CD4-positive, alpha-beta T cell treated with Interleukin-1 beta for 1 hour (primary cell): Measurements from ENCODE around the gene ZBTB49.

Source experiments
- DNase-seq, 2 donors: peaks; one replicate each; pipeline ENCODE4 v3.0.0-alpha.2; 2020 to 2022

The ZBTB49 gene

GRCh38 chr4:4362991-4363697, 73.1 kb downstream of the ZBTB49 start:
- DNase-seq = no peak

- no peak for DNase-seq
Measured at GRCh38 chr4:4364061-4364460, 74.0 kb downstream of the ZBTB49 start.

- DNase-seq = no peak
Measured at GRCh38 chr4:4364486-4365208, 74.6 kb downstream of the ZBTB49 start.

GRCh38 chr4:4368809-4369580, 78.9 kb downstream of the ZBTB49 start:
- no peak for DNase-seq
